Smooth muscle cell (in vitro differentiated cells): Measurements from ENCODE around the gene SORL1. TPM values are rescaled to one million over a fixed set of nuclear protein-coding genes. Genes with fewer than 3 reads are reported as not detected.

Experiments used
- DNase-seq: peaks from one replicate; lab custom pipeline; 2025; ENCODE audit not compliant: unreplicated experiment; lab: John Stamatoyannopoulos, UW
- H2AFZ ChIP-seq: fragments of 200-600 bp; sonication (generic); 2 replicates; pipeline ENCODE4 v1.6.0; 2016; ENCODE audit warnings: antibody characterized with exemption, low read depth, mild to moderate bottlenecking
- H3F3A ChIP-seq: fragments of 200-600 bp; sonication (generic); 2 replicates; pipeline ENCODE4 v1.6.0; 2017; ENCODE audit warnings: antibody characterized with exemption, low read depth
- H3K27ac ChIP-seq: fragments of 200-600 bp; sonication (generic); 2 replicates; pipeline ENCODE4 v1.5.1; 2016; ENCODE audit warnings: low read depth, mild to moderate bottlenecking
- H3K27me3 ChIP-seq: fragments of 200-600 bp; sonication (generic); 2 replicates; pipeline ENCODE4 v1.6.1; 2016; ENCODE audit warnings: low read depth, mild to moderate bottlenecking
- H3K36me3 ChIP-seq: fragments of 200-600 bp; sonication (generic); 2 replicates; pipeline ENCODE4 v1.5.1; 2016; ENCODE audit warnings: low read depth
- H3K4me1 ChIP-seq: fragments of 200-600 bp; sonication (generic); 2 replicates; pipeline ENCODE4 v1.5.1; 2016; ENCODE audit warnings: low read depth
- H3K4me2 ChIP-seq: fragments of 200-600 bp; sonication (generic); 2 replicates; pipeline ENCODE4 v1.6.0; 2016; ENCODE audit warnings: mild to moderate bottlenecking
- H3K4me3 ChIP-seq: fragments of 200-600 bp; sonication (generic); 2 replicates; pipeline ENCODE4 v1.5.1; 2016; ENCODE audit warnings: mild to moderate bottlenecking
- H3K79me2 ChIP-seq: fragments of 200-600 bp; sonication (generic); 2 replicates; pipeline ENCODE4 v1.6.0; 2016; ENCODE audit warnings: low read depth, mild to moderate bottlenecking
- H3K9ac ChIP-seq: fragments of 200-600 bp; sonication (generic); 2 replicates; pipeline ENCODE4 v1.6.0; 2016; ENCODE audit warnings: low read depth
- H3K9me3 ChIP-seq: fragments of 200-600 bp; sonication (generic); replicated peaks from 2 replicates; pipeline ENCODE4 v1.5.1; 2016; ENCODE audit warnings: low read depth
- H4K20me1 ChIP-seq: fragments of 200-600 bp; sonication (generic); 2 replicates; pipeline ENCODE4 v1.6.0; 2016; ENCODE audit warnings: low read depth
- CTCF ChIP-seq: fragments of 200-600 bp; sonication (generic); IDR thresholded peaks from 2 replicates; pipeline ENCODE4 v1.5.1; 2017; ENCODE audit warnings: borderline replicate concordance, mild to moderate bottlenecking, antibody characterized with exemption; ENCODE audit not compliant: insufficient read depth, poor library complexity, severe bottlenecking
- WGBS: methylation state at CpG from one replicate; pipeline ENCODE4 v1.1.7; 2016; ENCODE audit warnings: low lambda C conversion rate; 5-methylcytosine and 5-hydroxymethylcytosine counted together
- polyA plus RNA-seq: library from polyadenylated mRNA; unstranded; fragments of >200 nt; fragmentation: Nextera tagmentation; extraction: Ambion mirVana; gene quantifications from 2 replicates; pipeline ENCODE4 v1.2.1, GENCODE V29; 2016
- total RNA-seq: library from RNA; depleted of rRNA; stranded (reverse); fragments of >200 nt; gene quantifications from 2 replicates; pipeline ENCODE4 v1.2.3, GENCODE V29; 2014

The SORL1 gene
- total and polyA plus RNA-seq, 2 experiments from 2014 or later, result 1.2 to 5.8 TPM

DNA sequence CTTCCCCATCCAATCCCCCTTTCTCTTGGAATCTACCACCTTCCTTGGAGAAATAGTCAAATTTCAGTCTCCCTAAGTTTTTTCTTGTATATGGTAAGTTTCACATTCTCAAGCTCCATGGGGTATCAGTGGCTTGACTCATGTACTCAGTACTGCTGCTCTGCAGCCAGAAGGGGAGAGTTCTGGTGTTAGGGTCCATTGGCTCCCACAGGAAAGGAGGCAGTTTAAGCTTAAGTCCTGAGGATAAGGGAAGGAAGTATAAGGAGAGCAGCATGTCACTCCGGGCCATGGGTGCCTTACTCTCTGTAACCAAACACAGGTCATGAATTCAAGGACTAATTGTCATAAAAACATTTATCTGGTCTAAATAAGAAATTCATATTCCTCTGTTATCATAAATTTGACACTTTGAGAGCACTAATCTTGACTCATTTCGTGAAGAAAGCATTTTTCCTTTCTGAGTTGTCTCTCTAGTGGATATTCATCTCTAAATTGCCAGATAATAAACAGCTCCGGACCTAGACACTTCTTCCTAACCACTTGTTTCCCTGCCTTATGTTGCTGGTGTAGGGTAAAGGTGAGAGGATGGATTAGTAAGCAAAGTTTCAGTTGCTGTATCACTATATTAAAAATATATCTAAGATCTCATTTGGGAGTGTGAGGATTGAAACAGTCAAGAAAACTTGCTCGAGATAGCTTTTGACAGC lies 20.1 kb upstream of the SORL1 start:
- Histone ChIP-seq H3K9ac (no peak overlapping the region), H3K79me2 (no peaks in the 10 kb centered on the region), H3F3A (no peaks in the 10 kb centered on the region), H4K20me1 (no peaks in the 10 kb centered on the region), H3K36me3 (no peaks in the 10 kb centered on the region), H3K4me2 (no peak overlapping the region), H3K4me3 (no peak overlapping the region), H3K27ac (no peak overlapping the region), H3K27me3 (peaks cover 18% of the 10 kb centered on the region), H2AFZ (no peak overlapping the region), H3K4me1 (peaks cover 3% of the 10 kb centered on the region), H3K9me3 (no peaks in the 10 kb centered on the region)
- no peak for TF ChIP-seq CTCF
- DNase-seq, result no peak
- WGBS, result 92% methylated on average over 4 of the region's 4 CpGs

- no peak overlapping the region for H2AFZ ChIP-seq
- DNase-seq, result no peak
- no peak overlapping the region for H3K27ac ChIP-seq
- H3K9ac ChIP-seq, result no peak overlapping the region
- no peak overlapping the region for H3K4me2 ChIP-seq
- no peak for TF ChIP-seq CTCF
- no peaks in the 10 kb centered on the region for H3K36me3 ChIP-seq
- H3K4me1 ChIP-seq, result no peaks in the 10 kb centered on the region
- no peaks in the 10 kb centered on the region for H3K9me3 ChIP-seq
- 65% methylated on average over 4 of the region's 4 CpGs for WGBS
- no peak overlapping the region for H3K4me3 ChIP-seq
- peaks cover 7% of the 10 kb centered on the region for H3K27me3 ChIP-seq
- H3K79me2 ChIP-seq, result no peaks in the 10 kb centered on the region
- no peaks in the 10 kb centered on the region for H3F3A ChIP-seq
- H4K20me1 ChIP-seq, result no peaks in the 10 kb centered on the region
Observed at GRCh38 chr11:121435132-121435531, 17.0 kb upstream of the SORL1 start.

DNA sequence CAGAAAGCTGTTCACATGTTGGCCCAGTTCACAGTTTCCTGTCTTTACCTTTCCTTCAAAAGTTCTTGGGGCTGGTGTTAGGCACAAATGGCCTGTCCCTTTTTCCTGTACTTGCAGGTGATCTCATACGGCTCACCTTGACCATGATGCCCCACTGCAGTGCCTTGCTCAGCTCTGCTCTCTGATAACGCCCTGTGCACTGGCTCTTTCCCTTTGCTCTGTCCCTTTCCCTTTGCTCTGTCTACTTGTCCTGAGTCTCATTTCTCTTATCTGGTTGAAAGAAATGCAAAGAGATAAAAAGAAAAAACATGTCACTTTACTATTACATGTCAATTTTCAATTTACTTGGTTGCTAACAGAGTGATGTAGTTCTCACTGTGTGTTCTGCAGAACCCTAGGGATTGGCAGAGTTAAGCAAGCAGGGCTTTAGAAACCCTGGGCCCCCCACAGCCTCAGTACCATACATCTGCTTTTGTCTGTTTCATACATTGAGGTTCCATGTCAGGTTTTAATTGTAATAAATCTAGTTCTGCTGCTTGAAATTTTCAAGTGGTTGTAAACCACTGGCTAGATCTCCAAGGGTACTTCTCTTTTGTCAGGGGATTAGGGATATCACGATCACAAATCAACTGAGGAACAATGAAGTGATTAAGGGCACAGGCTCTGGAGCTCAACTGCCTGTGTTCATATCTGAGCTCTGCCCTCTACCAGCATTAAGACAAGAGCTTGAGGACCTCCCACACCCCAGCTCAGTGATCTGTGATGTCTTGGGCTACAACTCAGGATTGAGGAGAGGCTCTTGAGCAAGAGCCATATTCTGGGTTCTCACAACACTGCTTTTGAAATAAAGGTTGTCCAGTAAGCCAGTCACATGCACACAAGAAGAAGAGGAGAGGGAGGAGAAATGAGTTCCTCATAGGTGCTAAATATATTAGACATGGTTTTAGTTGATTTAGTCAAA lies 16.3 kb upstream of the SORL1 start:
- Histone ChIP-seq H3K79me2 (no peaks in the 10 kb centered on the region), H3K27ac (no peak overlapping the region), H4K20me1 (no peaks in the 10 kb centered on the region), H2AFZ (no peak overlapping the region), H3K27me3 (peaks cover 7% of the 10 kb centered on the region), H3K4me1 (no peaks in the 10 kb centered on the region), H3K4me2 (no peak overlapping the region), H3K9me3 (no peaks in the 10 kb centered on the region), H3K36me3 (no peaks in the 10 kb centered on the region), H3K4me3 (no peak overlapping the region), H3F3A (no peaks in the 10 kb centered on the region), H3K9ac (no peak overlapping the region)
- no peak for TF ChIP-seq CTCF
- WGBS, result 75% methylated on average over 3 of the region's 3 CpGs
- no peak for DNase-seq
